ENCODE measurements around the gene SUSD4. TPM values are rescaled to one million over a fixed set of nuclear protein-coding genes. Genes with fewer than 3 reads are reported as not detected.

SUSD4 gene
- total RNA-seq, 1 experiment from 2014 or later = 3.5 TPM

DNA sequence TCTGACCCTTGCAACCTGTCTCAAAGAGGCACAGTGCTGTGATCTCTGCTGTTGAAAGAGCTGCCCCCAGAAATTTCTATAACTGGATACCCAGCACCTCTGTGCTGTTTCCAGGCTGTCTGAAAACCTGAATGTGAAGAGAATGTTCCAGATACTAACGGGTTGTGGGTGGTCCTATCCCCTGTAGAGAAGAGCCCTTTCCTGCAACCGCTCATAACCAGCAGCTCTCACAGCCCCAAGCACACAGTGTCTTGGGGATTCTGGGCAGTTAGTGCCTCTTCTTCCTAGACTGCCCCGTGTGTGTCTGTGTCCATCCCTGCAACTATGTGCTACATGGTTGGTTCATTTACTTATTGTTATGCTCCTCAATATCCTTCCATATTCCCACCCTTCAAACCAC lies 104.5 kb downstream of the SUSD4 start:
- H3K27ac ChIP-seq (ENCODE audit: insufficient read length, low read depth, low read length) = no peak overlapping the region
- H4K91ac ChIP-seq (ENCODE audit: insufficient read length, low read depth, low read length) = no peak overlapping the region
- no peak overlapping the region for H2AFZ ChIP-seq (ENCODE audit: low read length)
- no peak overlapping the region for H2BK5ac ChIP-seq (ENCODE audit: insufficient read length, low read length)
- Mint-ChIP-seq H3K27me3 (ENCODE audit: low read depth) (peaks cover 4% of the 10 kb centered on the region; the same call in 1 of the 2 replicates), H3K36me3 (ENCODE audit: insufficient read depth in 1 of 3, low read depth in 3 of 3) (no peaks in the 10 kb centered on the region), H3K27ac (no peak overlapping the region), H3K9me3 (no peaks in the 10 kb centered on the region), H3K4me3 (no peak overlapping the region), H3K4me1 (peaks cover 16 to 17% of the 10 kb centered on the region in 2 experiments)
- no peak overlapping the region for H4K5ac ChIP-seq (ENCODE audit: insufficient read length, low read depth, low read length)
- no peak overlapping the region for H3K14ac ChIP-seq (ENCODE audit: insufficient read depth, low read length)
- H4K8ac ChIP-seq (replicated peaks; ENCODE audit: insufficient read length, low read depth, low read length) = no peak overlapping the region
- no peak overlapping the region for H2BK120ac ChIP-seq (ENCODE audit: low read depth, low read length, poor library complexity, severe bottlenecking)
- no peak overlapping the region for H2AK5ac ChIP-seq (ENCODE audit: insufficient read length, low read length)
- H3K23ac ChIP-seq (ENCODE audit: insufficient read length, low read depth, low read length) = no peak overlapping the region
- H3K9me3 ChIP-seq (ENCODE audit: control insufficient read depth, low read depth, low read length) = no peaks in the 10 kb centered on the region
- no peak overlapping the region for H3K56ac ChIP-seq (ENCODE audit: insufficient read length, low read depth, low read length)
- H2BK15ac ChIP-seq (ENCODE audit: low read depth, low read length) = no peak overlapping the region
- no peak overlapping the region for H2BK12ac ChIP-seq (ENCODE audit: insufficient read length, low read depth, low read length)
- no peak overlapping the region for H3T11ph ChIP-seq (ENCODE audit: low read length)
- H2BK20ac ChIP-seq (ENCODE audit: low read depth, low read length, poor library complexity, severe bottlenecking) = no peak overlapping the region
- no peak overlapping the region for H3K4ac ChIP-seq (ENCODE audit: low read depth, low read length)
- DNase-seq = no peak
- H3K23me2 ChIP-seq (ENCODE audit: insufficient read length, low read depth, low read length, poor library complexity, severe bottlenecking) = no peaks in the 10 kb centered on the region
- H3K9ac ChIP-seq (ENCODE audit: extremely low read depth, insufficient read length, low read length) = no peak overlapping the region
- no peaks in the 10 kb centered on the region for H3K27me3 ChIP-seq (ENCODE audit: insufficient read depth, low read length)
- WGBS (ENCODE audit: extremely low coverage, insufficient read length, low lambda C conversion rate) = no CpG with 5 or more reads among the region's 3 CpGs
- no peaks in the 10 kb centered on the region for H3K79me1 ChIP-seq (ENCODE audit: insufficient read depth, low read depth, low read length, poor library complexity, severe bottlenecking)
- H3K18ac ChIP-seq (ENCODE audit: insufficient read length, low read depth, low read length) = no peak overlapping the region
- no peaks in the 10 kb centered on the region for H4K20me1 ChIP-seq (ENCODE audit: control insufficient read depth, insufficient read depth, insufficient read length)
- peaks cover 3% of the 10 kb centered on the region; the same call in 1 of the 2 replicates for H3K4me1 ChIP-seq (ENCODE audit: insufficient read depth, low read length)
- TF ChIP-seq, protein P1, sequence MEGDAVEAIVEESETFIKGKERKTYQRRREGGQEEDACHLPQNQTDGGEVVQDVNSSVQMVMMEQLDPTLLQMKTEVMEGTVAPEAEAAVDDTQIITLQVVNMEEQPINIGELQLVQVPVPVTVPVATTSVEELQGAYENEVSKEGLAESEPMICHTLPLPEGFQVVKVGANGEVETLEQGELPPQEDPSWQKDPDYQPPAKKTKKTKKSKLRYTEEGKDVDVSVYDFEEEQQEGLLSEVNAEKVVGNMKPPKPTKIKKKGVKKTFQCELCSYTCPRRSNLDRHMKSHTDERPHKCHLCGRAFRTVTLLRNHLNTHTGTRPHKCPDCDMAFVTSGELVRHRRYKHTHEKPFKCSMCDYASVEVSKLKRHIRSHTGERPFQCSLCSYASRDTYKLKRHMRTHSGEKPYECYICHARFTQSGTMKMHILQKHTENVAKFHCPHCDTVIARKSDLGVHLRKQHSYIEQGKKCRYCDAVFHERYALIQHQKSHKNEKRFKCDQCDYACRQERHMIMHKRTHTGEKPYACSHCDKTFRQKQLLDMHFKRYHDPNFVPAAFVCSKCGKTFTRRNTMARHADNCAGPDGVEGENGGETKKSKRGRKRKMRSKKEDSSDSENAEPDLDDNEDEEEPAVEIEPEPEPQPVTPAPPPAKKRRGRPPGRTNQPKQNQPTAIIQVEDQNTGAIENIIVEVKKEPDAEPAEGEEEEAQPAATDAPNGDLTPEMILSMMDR (conservative IDR thresholded peaks at IDR 0.05) = no peak
- no peak overlapping the region for H3K4me2 ChIP-seq (ENCODE audit: insufficient read depth, insufficient read length, low read length)
- no peaks in the 10 kb centered on the region for H3K79me2 ChIP-seq (ENCODE audit: insufficient read depth, low read length)
